ENCODE data around the gene KRTAP3-1. TPM values are rescaled to one million over a fixed set of nuclear protein-coding genes. Genes with fewer than 3 reads are reported as not detected.

KRTAP3-1 gene
- total and polyA plus RNA-seq, 10 of the 15 experiments (the other 5 are each of a cell fraction or from before 2014, with no cell fraction given) = not detected

DNA sequence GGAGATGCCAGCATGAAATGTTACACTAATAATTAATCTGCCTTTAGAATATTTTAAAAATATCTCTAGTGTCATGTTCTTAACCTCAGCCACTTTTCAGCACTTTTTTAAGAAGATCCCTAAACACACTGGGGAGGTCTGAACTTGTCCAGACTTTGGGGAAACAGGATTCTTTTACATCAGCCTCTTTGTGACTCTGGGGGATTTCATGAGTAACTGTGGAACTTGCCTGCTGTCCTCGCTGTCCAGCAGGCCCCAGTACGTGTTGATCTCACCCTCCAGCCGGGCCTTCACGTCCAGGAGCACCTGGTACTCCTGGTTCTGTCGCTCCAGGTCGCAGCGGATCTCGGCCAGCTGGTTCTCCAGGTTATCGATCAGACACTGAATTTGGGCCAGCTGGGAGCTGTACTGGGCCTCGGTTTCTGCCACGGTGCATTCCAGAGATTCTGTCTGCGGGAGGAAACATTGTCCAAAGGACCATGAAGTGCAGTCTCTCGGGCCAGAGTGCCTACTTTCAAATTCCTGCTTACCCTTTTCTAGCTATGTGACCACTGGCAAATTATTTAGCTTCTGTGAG is 30.3 kb downstream of the KRTAP3-1 start:
- Histone ChIP-seq H3K27ac (ENCODE audit: control insufficient read depth, insufficient read depth) (no peak overlapping the region), H3K4me2 (ENCODE audit: control insufficient read depth, insufficient read depth) (no peak overlapping the region), H3K4me3 (no peak overlapping the region), H3K9ac (ENCODE audit: control insufficient read depth, insufficient read depth, low read length) (no peak overlapping the region), H3K4me1 (ENCODE audit: control insufficient read depth, insufficient read depth, low read length) (no peaks in the 10 kb centered on the region), H3K79me2 (ENCODE audit: control insufficient read depth, insufficient read depth, low read length) (no peaks in the 10 kb centered on the region), H2AFZ (ENCODE audit: control insufficient read depth, low read depth, low read length) (no peak overlapping the region), H4K20me1 (ENCODE audit: control insufficient read depth, insufficient read depth) (no peaks in the 10 kb centered on the region), H3K9me3 (replicated peaks; ENCODE audit: control insufficient read depth, insufficient read depth, low read length) (no peaks in the 10 kb centered on the region), H3K27me3 (replicated peaks in 1 of 2; ENCODE audit: control insufficient read depth in 2 of 2, insufficient read depth in 2 of 2, low read length in 1 of 2) (peaks cover 0 to 3% of the 10 kb centered on the region in 2 experiments; a peak in 1 of 4 replicates), H3K36me3 (ENCODE audit: control insufficient read depth in 2 of 2, insufficient read depth in 2 of 2, low read length in 1 of 2) (no peaks in the 10 kb centered on the region)
- no peak for TF ChIP-seq MYC (IDR thresholded peaks at IDR 0.05; ENCODE audit: insufficient read depth, insufficient read length, insufficient replicate concordance, low read length, severe bottlenecking)
- in situ Hi-C loops (cut with MboI) (no loop called here), intact Hi-C loops (cut with micrococcal nuclease; ENCODE audit: unreplicated experiment) (no loop called here)
- POLR2A ChIA-PET = no interaction called here
- SMC1A ChIA-PET (ENCODE audit: uncharacterized antibody, unreplicated experiment) = no interaction called here
- no TSS peak for BruUV-seq (replicated peaks)
- CTCF ChIA-PET = no interaction called here
- RAD21 ChIA-PET (ENCODE audit: unreplicated experiment) = no interaction called here
- no peak for DNase-seq (ENCODE audit: low read depth, low spot score)
- WGBS (ENCODE audit: insufficient coverage, insufficient replicate concordance, low lambda C conversion rate, missing lambda C conversion rate) = 35% methylated on average over 13 of the region's 13 CpGs
- ATAC-seq = no peak
- no peak for FAIRE-seq

- H3K27me3 ChIP-seq (replicated peaks in 1 of 2; ENCODE audit: control insufficient read depth in 2 of 2, insufficient read depth in 2 of 2, low read length in 1 of 2) = peaks cover 0 to 2% of the 10 kb centered on the region in 2 experiments; a peak in 1 of 4 replicates
- ChIA-PET RAD21 (ENCODE audit: unreplicated experiment) (no interaction called here), POLR2A (no interaction called here), CTCF (no interaction called here), SMC1A (ENCODE audit: uncharacterized antibody, unreplicated experiment) (no interaction called here)
- no peak overlapping the region for H2AFZ ChIP-seq (ENCODE audit: control insufficient read depth, low read depth, low read length)
- TF ChIP-seq JUNB (IDR thresholded peaks at IDR 0.05) = no peak
- TF ChIP-seq HCFC1 (IDR thresholded peaks at IDR 0.05; ENCODE audit: low read length) = no peak
- H3K9ac ChIP-seq (ENCODE audit: control insufficient read depth, insufficient read depth, low read length) = no peak overlapping the region
- H3K4me1 ChIP-seq (ENCODE audit: control insufficient read depth, insufficient read depth, low read length) = no peaks in the 10 kb centered on the region
- no peaks in the 10 kb centered on the region for H3K36me3 ChIP-seq (ENCODE audit: control insufficient read depth in 2 of 2, insufficient read depth in 2 of 2, low read length in 1 of 2)
- no peaks in the 10 kb centered on the region for H3K9me3 ChIP-seq (replicated peaks; ENCODE audit: control insufficient read depth, insufficient read depth, low read length)
- DNase-seq (ENCODE audit: low read depth, low spot score) (no peak), FAIRE-seq (no peak), ATAC-seq (no peak)
- intact Hi-C loops (cut with micrococcal nuclease; ENCODE audit: unreplicated experiment) (no loop called here), in situ Hi-C loops (cut with MboI) (no loop called here)
- BruUV-seq (replicated peaks) = no TSS peak
- H4K20me1 ChIP-seq (ENCODE audit: control insufficient read depth, insufficient read depth) = no peaks in the 10 kb centered on the region
- H3K4me3 ChIP-seq = no peak overlapping the region
- H3K4me2 ChIP-seq (ENCODE audit: control insufficient read depth, insufficient read depth) = no peak overlapping the region
- H3K27ac ChIP-seq (ENCODE audit: control insufficient read depth, insufficient read depth) = no peak overlapping the region
- no peaks in the 10 kb centered on the region for H3K79me2 ChIP-seq (ENCODE audit: control insufficient read depth, insufficient read depth, low read length)
Observed at GRCh38 chr17:40975516-40975915, 33.4 kb downstream of the KRTAP3-1 start.

All from GM12878 (cell line).